Lower leg skin (tissue), 4 donors: ENCODE data around the gene HGFAC. TPM values are rescaled to one million over a fixed set of nuclear protein-coding genes. Genes with fewer than 3 reads are reported as not detected.

ENCODE experiments used
- DNase-seq, 2 donors: peaks; one replicate each; pipeline ENCODE4 v3.0.0-alpha.2; 2019; ENCODE audit warnings: low spot score in 2 of 2
- H3K4me3 ChIP-seq: fragments of 200-600 bp; sonication (generic); 2 replicates; pipeline ENCODE4 v1.5.1; 2017; ENCODE audit warnings: mild to moderate bottlenecking, low read depth; ENCODE audit not compliant: poor library complexity, severe bottlenecking
- POLR2A ChIP-seq, 2 donors: fragments of 450-650 bp; IDR thresholded peaks; one replicate each; pipeline ENCODE4 v1.6.1; 2016 to 2017; ENCODE audit warnings: antibody characterized with exemption in 2 of 2, mild to moderate bottlenecking in 1 of 2, moderate library complexity in 1 of 2
- WGBS, 2 donors: methylation state at CpG; one replicate each; pipeline ENCODE4 v1.1.5; 2018; 5-methylcytosine and 5-hydroxymethylcytosine counted together
- intact Hi-C: fragments of 100-400 bp; cut with DNase I; formaldehyde crosslinking; loops from one replicate; pipeline ENCODE4 v1.15.0; 2023; ENCODE audit warnings: low total_unique reads
- total RNA-seq, 4 donors: library from RNA; depleted of rRNA; stranded (reverse); fragments of >200 nt; gene quantifications; one replicate each; pipeline ENCODE4 v1.1.0, GENCODE V29; 2016
- TF ChIP-seq, protein P1 (sequence below), 3 donors: fragments of 450-650 bp; IDR thresholded peaks; one replicate each; pipeline ENCODE4 v1.5.1; 2016; ENCODE audit warnings: antibody characterized with exemption in 3 of 3, mild to moderate bottlenecking in 3 of 3, moderate library complexity in 2 of 3

Gene HGFAC
- total RNA-seq, 4 donors from 2014 or later = 0.38 TPM; not detected in 3

DNA sequence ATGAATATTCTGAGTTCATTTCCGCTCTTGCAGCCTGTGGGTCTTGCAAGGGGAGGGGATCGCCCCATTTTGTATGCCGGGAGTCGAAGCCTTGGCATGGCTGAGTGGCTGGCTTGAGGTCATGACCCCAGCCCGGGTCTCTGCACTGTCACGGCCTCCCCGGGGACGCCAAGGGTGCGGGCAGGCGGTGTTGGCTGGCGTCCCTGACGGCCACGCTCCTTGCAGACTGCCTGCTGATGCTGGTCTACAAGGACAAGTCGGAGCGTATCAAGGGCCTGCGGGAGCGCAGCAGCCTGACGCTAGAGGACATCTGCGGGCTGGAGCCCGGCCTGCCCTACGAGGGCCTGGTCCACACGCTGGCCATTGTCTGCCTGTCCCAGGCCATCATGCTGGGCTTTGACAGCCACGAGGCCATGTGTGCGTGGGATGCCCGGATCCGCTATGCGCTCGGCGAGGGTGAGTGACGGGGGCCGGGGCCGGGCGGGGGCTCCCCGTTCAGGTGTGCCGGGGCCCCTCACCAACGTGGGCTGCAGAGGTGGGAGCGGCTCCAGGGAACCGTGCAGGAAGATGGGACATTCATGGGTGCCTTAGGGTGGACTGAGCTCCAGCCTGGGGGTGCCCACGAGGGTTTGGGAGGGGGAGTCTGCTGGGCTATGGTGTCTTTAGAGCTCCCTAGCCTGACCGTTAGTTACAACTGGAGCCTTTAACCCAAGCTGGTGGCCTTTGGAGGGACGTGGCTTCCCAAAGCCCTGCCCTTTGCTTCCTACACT lies 31.6 kb downstream of the HGFAC start:
- no peak overlapping the region for H3K4me3 ChIP-seq
- TF ChIP-seq POLR2A (IDR thresholded peaks at IDR 0.05) = no peak
- TF ChIP-seq, protein P1, sequence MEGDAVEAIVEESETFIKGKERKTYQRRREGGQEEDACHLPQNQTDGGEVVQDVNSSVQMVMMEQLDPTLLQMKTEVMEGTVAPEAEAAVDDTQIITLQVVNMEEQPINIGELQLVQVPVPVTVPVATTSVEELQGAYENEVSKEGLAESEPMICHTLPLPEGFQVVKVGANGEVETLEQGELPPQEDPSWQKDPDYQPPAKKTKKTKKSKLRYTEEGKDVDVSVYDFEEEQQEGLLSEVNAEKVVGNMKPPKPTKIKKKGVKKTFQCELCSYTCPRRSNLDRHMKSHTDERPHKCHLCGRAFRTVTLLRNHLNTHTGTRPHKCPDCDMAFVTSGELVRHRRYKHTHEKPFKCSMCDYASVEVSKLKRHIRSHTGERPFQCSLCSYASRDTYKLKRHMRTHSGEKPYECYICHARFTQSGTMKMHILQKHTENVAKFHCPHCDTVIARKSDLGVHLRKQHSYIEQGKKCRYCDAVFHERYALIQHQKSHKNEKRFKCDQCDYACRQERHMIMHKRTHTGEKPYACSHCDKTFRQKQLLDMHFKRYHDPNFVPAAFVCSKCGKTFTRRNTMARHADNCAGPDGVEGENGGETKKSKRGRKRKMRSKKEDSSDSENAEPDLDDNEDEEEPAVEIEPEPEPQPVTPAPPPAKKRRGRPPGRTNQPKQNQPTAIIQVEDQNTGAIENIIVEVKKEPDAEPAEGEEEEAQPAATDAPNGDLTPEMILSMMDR (IDR thresholded peaks at IDR 0.05) = no peak
- WGBS, 2 donors = 69 to 71% methylated on average over 19 to 40 of the region's 41 CpGs
- intact Hi-C loops = no loop called here
- DNase-seq = no peak

DNA sequence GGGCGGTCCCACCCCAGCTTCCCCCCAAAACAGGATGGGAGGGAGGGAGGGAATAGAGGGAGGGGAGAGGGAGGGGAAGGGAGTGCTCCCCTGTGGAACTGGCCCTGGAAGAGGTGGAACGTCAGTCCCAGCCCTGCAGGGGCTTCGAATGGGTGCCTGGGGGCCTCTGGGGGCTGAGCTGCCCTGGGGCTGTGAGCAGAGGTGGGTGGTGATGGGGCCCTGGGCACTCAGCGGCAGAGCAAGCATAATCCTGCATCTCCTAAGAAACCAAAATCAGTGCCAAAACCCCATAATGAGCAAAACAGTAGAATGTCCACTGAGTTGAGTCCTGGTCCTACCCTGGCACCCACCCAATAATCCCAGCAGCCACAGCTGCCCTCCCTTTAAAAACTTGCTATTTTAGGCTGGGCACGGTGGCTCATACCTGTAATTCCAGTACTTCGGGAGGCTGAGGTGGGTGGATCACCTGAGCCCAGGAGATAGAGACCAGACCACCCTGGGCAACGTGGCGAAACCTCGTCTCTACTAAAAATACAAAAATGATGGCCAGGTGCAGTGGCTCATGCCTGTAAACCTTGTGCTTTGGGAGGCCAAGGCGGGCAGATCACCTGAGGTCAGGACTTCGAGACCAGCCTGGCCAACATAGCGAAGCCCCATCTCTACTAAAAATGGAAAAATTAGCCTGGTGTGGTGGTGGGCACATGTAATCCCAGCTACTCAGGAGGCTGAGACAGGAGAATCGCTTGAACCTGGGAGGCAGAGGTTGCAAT lies 32.4 kb downstream of the HGFAC start:
- intact Hi-C loops = no loop called here
- TF ChIP-seq, protein P1 (IDR thresholded peaks at IDR 0.05) = no peak
- no peak for TF ChIP-seq POLR2A (IDR thresholded peaks at IDR 0.05)
- WGBS, 2 donors = 74 to 78% methylated on average over 13 of the region's 13 CpGs
- DNase-seq = no peak
- no peak overlapping the region for H3K4me3 ChIP-seq

DNA sequence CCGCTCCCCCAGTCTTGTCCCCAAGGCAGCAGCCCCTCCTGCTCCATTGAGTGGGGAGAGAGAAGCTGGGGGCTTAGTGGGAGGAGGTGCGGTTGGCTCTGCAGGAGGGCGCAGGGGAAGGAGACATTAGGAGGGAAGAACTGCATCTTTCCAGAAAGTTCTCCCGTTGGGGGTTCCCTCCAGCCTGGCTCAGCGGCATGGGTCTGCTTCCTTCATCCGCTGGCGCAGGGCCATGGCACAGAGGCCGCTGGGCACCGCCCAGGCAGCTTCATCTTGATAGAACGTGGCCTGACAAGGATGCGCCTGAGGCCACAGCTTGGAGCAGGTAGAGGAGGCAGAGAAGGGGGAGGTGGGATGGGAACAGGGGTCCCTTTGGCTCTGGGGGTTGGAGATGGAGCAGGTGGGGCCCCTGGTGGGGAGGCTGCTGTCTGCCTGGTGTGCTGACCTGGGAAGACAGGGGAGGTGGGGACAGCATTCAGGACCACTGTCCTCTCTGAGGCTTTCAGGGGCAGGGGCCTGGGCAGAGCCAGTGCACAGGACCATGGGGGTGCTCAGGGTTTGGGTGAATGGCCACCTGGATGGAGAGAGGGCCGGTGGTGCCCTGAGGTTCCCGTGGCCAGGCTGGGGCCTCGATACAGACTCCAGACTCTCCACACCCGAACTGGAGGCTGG lies 33.4 kb downstream of the HGFAC start:
- DNase-seq = no peak
- intact Hi-C loops = no loop called here
- H3K4me3 ChIP-seq = no peak overlapping the region
- TF ChIP-seq, protein P1 (IDR thresholded peaks at IDR 0.05) = no peak
- no peak for TF ChIP-seq POLR2A (IDR thresholded peaks at IDR 0.05)
- WGBS, 2 donors = 63 to 64% methylated on average over 15 of the region's 15 CpGs

DNA sequence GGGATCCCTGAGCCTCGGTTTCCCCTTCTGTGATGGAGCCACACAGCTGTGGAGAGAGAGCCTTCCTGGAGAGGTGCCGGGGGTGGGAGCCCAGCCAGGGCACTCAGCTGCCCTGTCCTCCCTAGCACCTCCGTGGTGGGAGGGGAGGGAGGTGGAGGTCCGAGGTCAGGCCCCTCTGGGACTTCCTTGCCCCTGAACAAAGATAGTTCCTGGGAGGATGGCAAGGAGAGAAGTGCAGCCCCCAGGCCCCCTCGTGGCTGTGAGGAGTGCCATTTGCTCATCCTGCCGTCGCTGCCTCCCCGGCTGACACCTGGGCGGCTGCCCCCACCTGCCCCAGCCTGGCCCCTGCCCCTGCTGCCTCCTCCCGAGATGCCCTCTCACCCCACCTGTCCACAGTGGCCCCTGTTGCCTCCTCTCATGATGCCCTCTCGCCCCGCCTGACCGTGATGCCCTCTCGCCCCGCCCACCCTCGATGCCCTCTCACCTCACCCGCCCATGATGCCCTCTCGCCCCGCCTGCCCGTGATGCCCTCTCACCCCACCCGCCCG lies 34.0 kb downstream of the HGFAC start:
- no peak for DNase-seq
- 69 to 78% methylated on average over 21 to 22 of the region's 22 CpGs for WGBS, 2 donors
- no peak for TF ChIP-seq POLR2A (IDR thresholded peaks at IDR 0.05)
- TF ChIP-seq, protein P1 (IDR thresholded peaks at IDR 0.05) = no peak
- intact Hi-C loops = no loop called here
- no peak overlapping the region for H3K4me3 ChIP-seq

DNA sequence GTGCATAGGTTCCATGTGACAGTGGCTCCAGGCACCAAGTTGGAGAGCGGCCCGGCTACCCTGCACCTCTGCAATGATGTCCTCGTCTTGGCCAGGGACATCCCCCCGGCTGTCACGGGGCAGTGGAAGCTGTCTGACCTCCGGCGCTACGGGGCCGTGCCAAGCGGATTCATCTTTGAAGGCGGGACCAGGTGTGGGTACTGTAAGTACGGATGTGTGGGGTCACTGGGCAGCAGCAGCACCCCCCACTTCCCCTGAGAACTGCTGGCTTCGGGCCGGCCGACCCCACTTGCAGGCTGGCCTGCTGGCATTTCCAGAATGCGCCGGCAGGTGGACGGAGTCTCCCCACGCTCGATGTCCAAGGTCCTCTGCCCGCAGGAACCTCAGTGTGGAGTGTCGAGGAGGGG lies 34.6 kb downstream of the HGFAC start:
- intact Hi-C loops = no loop called here
- no peak overlapping the region for H3K4me3 ChIP-seq
- no peak for TF ChIP-seq POLR2A (IDR thresholded peaks at IDR 0.05)
- TF ChIP-seq, protein P1 (IDR thresholded peaks at IDR 0.05) = no peak
- WGBS, 2 donors = 84 to 90% methylated on average over 16 to 22 of the region's 22 CpGs
- DNase-seq = no peak
